ENCODE data around the gene DLG2. TPM values are rescaled to one million over a fixed set of nuclear protein-coding genes. Genes with fewer than 3 reads are reported as not detected.
"Not testable (repeated sequence)": the region's sequence is repeated elsewhere in the genome, so short reads cannot be mapped to it uniquely, and the experiment has no call there.

DLG2 gene
- total RNA-seq, 1 donor, result 3.0 TPM

GRCh38 chr11:84319863-84320262 lies 1307.3 kb downstream of the DLG2 start:
- no peak for TF ChIP-seq CTCF (IDR thresholded peaks at IDR 0.05; ENCODE audit: insufficient read depth, low read length)
- no peak for DNase-seq (ENCODE audit: low read depth)
- no peak overlapping the region for H3K4me3 ChIP-seq (ENCODE audit: low read depth, low read length)

DNA sequence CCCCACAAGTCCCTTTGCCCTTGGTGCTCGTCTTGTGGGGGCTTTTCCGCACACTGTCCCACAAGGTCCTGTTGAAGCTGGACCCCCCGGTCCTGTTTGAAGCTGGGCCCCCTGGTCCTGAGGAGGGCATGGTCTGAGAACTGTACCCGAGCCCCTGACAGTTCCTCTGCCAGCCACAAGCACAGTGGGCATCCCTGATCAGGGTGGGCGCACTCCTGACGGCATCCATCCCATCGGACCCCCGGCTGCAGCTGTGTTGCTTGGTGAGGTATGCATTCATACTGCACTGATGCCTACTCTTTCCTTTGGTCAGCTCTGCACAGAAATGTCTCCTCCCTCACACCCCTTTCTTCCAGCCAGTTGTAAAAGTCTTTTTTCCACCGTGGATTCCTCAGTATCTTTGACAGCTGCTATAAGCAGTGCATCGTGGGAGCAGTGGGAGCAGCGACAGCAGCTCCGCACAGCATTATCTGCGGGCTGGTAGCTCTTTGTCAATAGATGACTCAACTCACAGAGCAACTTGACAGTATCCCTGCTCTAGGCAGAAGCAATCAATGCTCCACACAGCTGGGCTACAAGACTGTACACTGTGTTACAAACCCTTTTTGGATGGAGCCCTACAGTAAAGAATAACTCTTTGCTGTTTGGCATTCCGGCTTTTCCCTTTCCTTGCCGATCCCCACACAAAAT lies 1310.1 kb downstream of the DLG2 start:
- TF ChIP-seq CTCF (IDR thresholded peaks at IDR 0.05; ENCODE audit: insufficient read depth, low read length), result no peak
- peak; percentile 59 for DNase-seq (ENCODE audit: low read depth)
- H3K4me3 ChIP-seq (ENCODE audit: low read depth, low read length), result peak overlapping the region; percentile 4

- DNase-seq (ENCODE audit: low read depth), result peak; percentile 47
- H3K4me3 ChIP-seq (ENCODE audit: low read depth, low read length), result no peak overlapping the region
- TF ChIP-seq CTCF (IDR thresholded peaks at IDR 0.05; ENCODE audit: insufficient read depth, low read length), result no peak
Observed at GRCh38 chr11:84313830-84314359, 1313.2 kb downstream of the DLG2 start.

- H3K4me3 ChIP-seq (ENCODE audit: low read depth, low read length), result no peak overlapping the region
- no peak for TF ChIP-seq CTCF (IDR thresholded peaks at IDR 0.05; ENCODE audit: insufficient read depth, low read length)
- DNase-seq (ENCODE audit: low read depth), result no peak
Observed at GRCh38 chr11:84310268-84310667, 1316.9 kb downstream of the DLG2 start.

GRCh38 chr11:84308491-84308890 lies 1318.7 kb downstream of the DLG2 start:
- DNase-seq (ENCODE audit: low read depth); H3K4me3 ChIP-seq (ENCODE audit: low read depth, low read length): not testable (repeated sequence)

DNA sequence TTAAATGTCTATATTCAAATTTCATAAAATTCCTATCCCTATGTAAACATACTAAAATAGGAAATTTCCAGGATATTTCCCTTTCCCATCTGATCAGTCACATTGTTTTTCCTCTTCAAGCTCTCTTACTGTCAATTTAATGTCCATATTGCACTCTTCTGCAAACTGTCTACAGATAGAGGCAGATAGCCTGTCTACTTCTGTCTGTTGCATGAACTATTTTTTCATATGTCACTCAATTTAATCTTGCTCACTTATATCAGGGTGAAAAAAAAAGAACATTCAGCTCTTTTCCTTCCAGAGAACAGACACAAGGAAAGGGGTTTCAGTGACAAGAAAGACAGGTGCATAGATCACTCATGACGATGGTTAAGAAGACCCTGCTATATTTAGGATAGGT lies 1327.1 kb downstream of the DLG2 start:
- no peak for TF ChIP-seq CTCF (IDR thresholded peaks at IDR 0.05; ENCODE audit: insufficient read depth, low read length)
- no peak for DNase-seq (ENCODE audit: low read depth)
- H3K4me3 ChIP-seq (ENCODE audit: low read depth, low read length), result no peak overlapping the region

DNA sequence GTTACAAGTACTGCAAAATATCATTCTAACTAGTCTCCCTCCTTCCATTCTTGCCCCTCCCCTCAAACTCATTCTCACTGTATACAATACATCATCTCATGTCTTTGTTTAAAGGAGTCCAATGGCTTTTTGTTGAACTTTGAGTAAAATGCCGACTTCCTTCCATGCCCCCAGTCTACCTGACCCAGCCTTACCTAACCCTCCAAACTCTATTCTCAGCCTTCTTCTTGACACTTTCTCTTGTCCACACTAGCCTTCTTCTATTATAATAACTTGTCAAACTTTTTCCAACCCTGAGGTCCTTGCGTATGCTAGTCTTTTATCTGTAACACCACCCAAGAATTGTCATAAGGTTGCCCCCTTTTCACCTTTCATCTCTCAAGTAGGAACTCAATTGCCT lies 1329.6 kb downstream of the DLG2 start:
- no peak for TF ChIP-seq CTCF (IDR thresholded peaks at IDR 0.05; ENCODE audit: insufficient read depth, low read length)
- H3K4me3 ChIP-seq (ENCODE audit: low read depth, low read length), result no peak overlapping the region
- no peak for DNase-seq (ENCODE audit: low read depth)
